Right atrium auricular region (tissue), 2 donors: Measurements from ENCODE around the gene RWDD1. TPM values are rescaled to one million over a fixed set of nuclear protein-coding genes. Genes with fewer than 3 reads are reported as not detected.

ENCODE experiments used
- DNase-seq: peaks from one replicate; pipeline ENCODE4 v3.0.0-alpha.2; 2019; ENCODE audit warnings: low spot score
- H3K27ac ChIP-seq, 2 donors: fragments of 200-600 bp; sonication (generic); 1 replicate in 1 of 2; 2 replicates in 1 of 2; pipeline ENCODE4 v1.5.1; 2016 to 2019
- H3K27me3 ChIP-seq, 2 donors: fragments of 200-600 bp; sonication (generic); one replicate each; pipeline versions ENCODE4 v1.5.1 to v1.6.0; 2017 to 2019
- H3K36me3 ChIP-seq: fragments of 200-600 bp; sonication (generic); one replicate; pipeline ENCODE4 v1.5.1; 2016
- H3K4me1 ChIP-seq, 2 donors: fragments of 200-600 bp; sonication (generic); one replicate each; pipeline versions ENCODE4 v1.5.1 to v1.6.0; 2017 to 2019
- H3K4me3 ChIP-seq, 2 donors: fragments of 200-600 bp; sonication (generic); 1 replicate in 1 of 2; 2 replicates in 1 of 2; pipeline ENCODE4 v1.5.1; 2017 to 2019; ENCODE audit warnings: mild to moderate bottlenecking in 1 of 2, moderate library complexity in 1 of 2
- H3K9me3 ChIP-seq, 2 donors: fragments of 200-600 bp; sonication (generic); one replicate each; pipeline ENCODE4 v1.5.1; 2019
- CTCF ChIP-seq, 2 donors: fragments of 200-600 bp; sonication (generic); IDR thresholded peaks; one replicate each; pipeline ENCODE4 v1.5.1; 2019; ENCODE audit warnings: antibody characterized with exemption in 2 of 2
- total RNA-seq, 2 donors: library from RNA; depleted of rRNA; stranded (reverse); fragments of >200 nt; gene quantifications; one replicate each; pipeline ENCODE4 v1.1.0, GENCODE V29; 2016

The RWDD1 gene
- total RNA-seq, 2 donors from 2014 or later, result 42.2 to 46.9 TPM

DNA sequence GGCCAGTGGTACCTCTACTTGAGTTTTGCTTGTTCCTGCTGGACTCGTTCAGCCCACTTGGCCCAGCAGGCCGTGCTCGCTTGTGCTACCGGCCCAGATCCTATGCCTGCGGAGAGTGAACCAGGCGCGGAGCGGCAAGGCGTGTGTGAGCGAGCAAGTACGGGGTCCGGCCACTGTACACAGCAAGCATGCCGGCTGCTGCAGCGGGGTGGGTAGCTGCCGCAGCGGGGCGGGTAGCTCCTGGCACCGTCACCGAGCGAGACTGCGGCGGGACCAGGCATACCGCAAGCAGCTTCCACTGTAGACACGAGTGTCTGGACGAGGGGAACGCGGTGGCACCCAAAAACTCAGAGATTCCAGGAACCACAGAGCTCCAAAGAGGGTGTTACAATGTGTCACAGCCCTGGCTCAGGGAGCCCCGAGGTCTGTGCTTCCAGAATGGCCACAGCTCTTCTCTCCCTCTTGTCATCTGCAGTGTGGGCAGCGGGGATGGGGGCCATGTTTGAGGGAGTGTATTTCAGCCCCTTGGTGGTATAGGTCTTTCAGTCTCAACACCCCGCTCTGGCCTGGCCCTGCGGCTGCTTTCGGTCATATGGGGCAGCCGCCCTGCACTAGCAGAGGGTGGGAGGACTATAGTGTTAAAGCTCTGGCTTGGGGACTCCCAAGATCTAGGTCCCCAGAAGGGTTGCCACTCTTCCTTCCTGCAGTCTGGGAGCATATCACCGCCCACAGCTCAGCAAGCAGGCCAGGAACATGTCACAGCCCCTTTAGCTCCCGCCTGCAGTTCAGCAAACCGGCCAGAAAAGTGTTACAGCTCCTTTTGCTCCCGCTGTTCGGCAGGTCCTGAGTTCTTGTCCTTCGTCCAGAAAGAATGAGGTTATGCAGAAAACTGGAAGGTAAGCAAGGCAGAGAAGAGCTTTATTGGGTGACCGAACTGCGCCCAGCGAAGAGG lies 6.1 kb upstream of the RWDD1 start:
- H3K27ac ChIP-seq, result no peak overlapping the region
- DNase-seq, result no peak

GRCh38 chr6:116568111-116568510 lies 3.2 kb upstream of the RWDD1 start:
- Histone ChIP-seq H3K27ac (no peak overlapping the region), H3K27me3 (no peaks in the 10 kb centered on the region), H3K4me1 (peaks cover 0 to 23% of the 10 kb centered on the region in 2 donors), H3K36me3 (no peaks in the 10 kb centered on the region), H3K9me3 (no peaks in the 10 kb centered on the region), H3K4me3 (no peak overlapping the region)
- no peak for TF ChIP-seq CTCF (IDR thresholded peaks at IDR 0.05)
- DNase-seq, result no peak

More for the DNA sequence above, 6.1 kb upstream of the RWDD1 start:
- Histone ChIP-seq H3K4me1 (peaks cover 0 to 14% of the 10 kb centered on the region in 2 donors), H3K27me3 (no peaks in the 10 kb centered on the region), H3K9me3 (no peaks in the 10 kb centered on the region), H3K4me3 (peak overlapping the region; percentile 10 to 38), H3K36me3 (no peaks in the 10 kb centered on the region)
- no peak for TF ChIP-seq CTCF (IDR thresholded peaks at IDR 0.05)

GRCh38 chr6:116568821-116569755 lies 2.2 kb upstream of the RWDD1 start:
- TF ChIP-seq CTCF (IDR thresholded peaks at IDR 0.05), result no peak
- no peaks in the 10 kb centered on the region for H3K27me3 ChIP-seq

GRCh38 chr6:116571683-116572000 lies 338 bp downstream of the RWDD1 start:
- Histone ChIP-seq H3K4me1 (peaks cover 0 to 33% of the 10 kb centered on the region in 2 donors), H3K9me3 (no peaks in the 10 kb centered on the region), H3K36me3 (peaks cover 6% of the 10 kb centered on the region), H3K27me3 (no peaks in the 10 kb centered on the region), H3K4me3 (peak overlapping the region; percentile 78 to 96), H3K27ac (peak overlapping the region; percentile 91 to 94)
- no peak for DNase-seq
- TF ChIP-seq CTCF (IDR thresholded peaks at IDR 0.05), result no peak

More at GRCh38 chr6:116568821-116569755, 2.2 kb upstream of the RWDD1 start:
- Histone ChIP-seq H3K4me3 (no peak overlapping the region), H3K36me3 (no peaks in the 10 kb centered on the region), H3K27ac (no peak overlapping the region), H3K9me3 (no peaks in the 10 kb centered on the region), H3K4me1 (peaks cover 0 to 33% of the 10 kb centered on the region in 2 donors)
- no peak for DNase-seq

- Histone ChIP-seq H3K9me3 (no peaks in the 10 kb centered on the region), H3K27ac (peak overlapping the region; percentile 91 to 94), H3K36me3 (peaks cover 10% of the 10 kb centered on the region), H3K4me3 (peak overlapping the region; percentile 78 to 96), H3K27me3 (no peaks in the 10 kb centered on the region), H3K4me1 (peaks cover 0 to 33% of the 10 kb centered on the region in 2 donors)
- no peak for DNase-seq
- TF ChIP-seq CTCF (IDR thresholded peaks at IDR 0.05), result no peak
These were observed 858 bp downstream of the RWDD1 start for GRCh38 chr6:116572162-116572561.
